GM18861 (cell line): Measurements from ENCODE around the gene TRDMT1.

Experiments
- ATAC-seq: cut with Tn5 transposase; IDR thresholded peaks from one replicate; pipeline ENCODE4 v1.9.1; 2021; ENCODE audit not compliant: unreplicated experiment

The TRDMT1 gene

DNA sequence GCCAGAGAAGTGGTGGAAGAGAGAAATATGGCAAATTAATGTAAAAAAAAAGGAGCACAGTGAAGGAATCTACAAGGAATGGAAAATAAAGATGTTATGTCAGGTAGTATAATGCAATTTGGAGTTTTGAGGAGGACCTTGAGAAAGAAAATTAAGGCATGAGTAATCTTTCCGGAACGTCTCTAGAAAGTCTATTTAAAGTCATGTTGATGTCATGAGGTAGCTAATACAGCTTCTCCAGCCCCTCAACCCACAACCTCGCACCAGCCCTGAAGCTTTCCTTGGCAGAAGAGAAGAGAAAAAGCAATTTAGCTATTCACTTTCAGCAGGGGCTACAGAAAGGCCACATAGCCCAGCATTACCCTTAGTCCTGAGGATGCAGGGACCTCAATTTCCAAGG is 22.5 kb downstream of the TRDMT1 start:
- no peak for ATAC-seq

DNA sequence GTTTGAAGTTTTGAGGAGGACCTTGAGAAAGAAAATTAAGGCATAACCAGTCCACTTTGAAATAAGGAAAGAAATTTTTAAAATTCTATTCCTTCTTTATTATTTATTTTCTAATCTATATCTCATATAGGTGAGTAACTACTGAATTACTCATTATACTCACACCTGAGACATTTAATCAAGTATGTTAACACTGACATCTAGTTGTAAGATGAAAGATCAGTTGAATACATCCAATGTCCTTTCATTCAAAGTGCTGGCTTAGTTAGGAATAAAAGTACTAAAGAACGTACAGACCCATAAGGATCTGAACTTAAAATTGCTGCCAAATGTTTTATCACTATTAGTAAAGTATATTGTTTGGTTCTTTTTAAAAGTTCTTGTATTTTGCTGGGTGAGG is 23.5 kb downstream of the TRDMT1 start:
- no peak for ATAC-seq

DNA sequence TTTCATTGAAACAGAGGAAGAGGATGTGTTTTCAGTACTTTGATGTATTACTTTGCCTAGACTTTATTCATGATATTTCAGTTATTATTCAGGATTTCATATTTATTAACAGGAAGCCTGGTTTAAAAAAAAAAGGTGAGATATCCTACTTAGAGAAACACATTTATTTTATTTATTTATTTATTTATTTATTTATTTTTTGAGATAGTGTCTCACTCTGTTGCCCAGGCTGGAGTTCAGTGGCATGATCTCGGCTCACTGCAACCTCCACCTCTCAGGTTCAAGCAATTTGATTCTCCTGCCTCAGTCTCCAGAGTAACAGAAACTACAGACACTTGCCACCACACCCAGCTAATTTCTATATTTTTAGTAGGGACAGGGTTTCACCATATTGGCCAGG is 24.5 kb downstream of the TRDMT1 start:
- no peak for ATAC-seq

DNA sequence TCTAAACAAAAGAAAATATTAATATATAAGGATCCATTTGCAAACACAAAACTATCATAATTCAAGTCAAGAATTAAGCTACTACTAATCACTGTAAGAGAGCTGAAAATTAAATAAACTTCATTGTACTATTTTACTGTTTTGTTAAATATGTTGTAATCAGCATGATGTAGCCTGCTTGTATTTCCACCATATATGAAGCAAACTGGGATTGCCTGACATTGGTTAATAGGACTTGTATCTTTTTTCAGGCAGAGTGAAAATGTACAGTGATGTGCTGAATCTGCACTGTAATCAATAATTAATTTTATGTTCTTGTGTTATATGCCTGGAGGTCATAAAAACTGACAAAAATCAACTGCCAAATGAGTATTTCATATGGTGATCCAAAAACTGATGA is 25.4 kb downstream of the TRDMT1 start:
- ATAC-seq, result no peak

DNA sequence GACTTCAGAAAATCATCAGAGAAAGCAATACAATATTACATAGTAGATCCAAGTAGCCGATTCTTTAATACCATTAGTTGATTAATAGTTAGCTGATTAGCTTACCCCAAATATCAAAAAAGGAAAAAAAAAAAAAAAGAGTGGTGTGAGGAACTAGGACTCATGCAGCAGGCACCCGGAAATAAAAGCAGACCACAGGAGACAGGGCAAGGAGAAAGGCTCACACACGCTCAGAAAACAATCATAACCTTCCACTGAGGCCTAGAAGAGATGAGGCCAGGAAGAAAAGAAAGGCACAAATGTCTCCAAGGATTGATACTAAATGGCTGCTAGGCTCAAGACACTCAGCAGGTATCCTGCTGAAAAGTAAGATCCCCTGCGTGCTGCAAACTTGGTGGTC is 25.9 kb downstream of the TRDMT1 start:
- no peak for ATAC-seq

DNA sequence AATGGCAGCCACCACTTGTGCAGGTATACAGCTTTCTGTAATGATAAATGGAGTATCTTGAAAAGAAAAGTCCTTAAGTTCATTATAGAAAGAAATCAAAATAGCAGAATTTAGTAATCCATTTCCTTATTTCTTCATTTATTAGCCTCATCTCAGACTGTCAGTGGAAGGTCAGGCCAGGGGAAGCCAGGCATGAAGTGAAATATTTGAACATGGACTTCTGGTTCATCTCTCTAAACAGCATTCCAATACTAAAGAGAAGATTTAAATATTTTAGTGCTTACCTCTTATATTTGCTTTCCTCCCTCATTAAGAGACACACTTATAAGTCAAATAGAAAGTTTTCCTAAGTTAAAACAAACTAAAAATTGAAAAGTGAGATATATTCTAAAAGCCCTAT is 26.8 kb downstream of the TRDMT1 start:
- no peak for ATAC-seq

DNA sequence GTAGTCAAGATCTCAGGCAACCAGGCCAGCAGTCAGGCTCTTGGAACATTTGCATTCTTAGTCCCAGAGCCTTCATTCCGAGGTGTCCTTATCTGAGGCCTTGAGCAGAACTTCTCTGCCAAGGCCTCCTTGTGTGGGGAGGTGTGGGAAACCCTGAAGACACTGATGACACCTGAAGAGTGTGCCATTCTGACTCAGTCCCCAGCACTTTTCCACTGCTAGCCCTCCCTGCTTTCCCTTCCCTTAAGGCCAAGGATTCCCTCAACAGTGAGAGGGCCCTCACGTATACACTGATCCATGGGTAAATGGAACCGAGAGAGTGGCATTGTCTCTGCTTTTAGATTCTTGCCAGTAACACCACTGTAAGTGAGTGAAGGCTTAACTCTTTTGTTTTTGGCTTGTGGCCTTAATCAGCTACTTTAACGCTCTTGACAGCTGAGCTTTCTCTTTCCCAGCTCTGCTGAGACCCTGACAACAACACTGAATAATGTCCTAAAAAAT is 30.3 kb downstream of the TRDMT1 start:
- no peak for ATAC-seq

DNA sequence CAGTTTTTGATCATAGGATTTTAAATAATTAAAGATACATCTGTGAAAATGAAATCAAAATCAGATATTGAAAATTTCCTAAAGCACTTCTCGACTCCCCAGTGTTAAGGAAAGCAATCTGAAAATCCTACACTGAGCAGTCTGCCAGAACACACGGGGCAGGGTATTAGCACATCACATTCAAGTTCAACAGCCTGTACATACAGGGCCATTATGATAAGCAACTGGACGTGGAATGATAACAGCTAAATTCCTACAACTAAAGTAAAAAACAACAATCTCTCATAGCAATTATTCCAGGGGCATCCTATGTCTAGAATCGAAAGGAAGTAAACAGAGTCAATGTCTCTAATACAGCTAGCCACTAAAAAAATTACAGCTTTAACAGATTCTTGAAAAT is 31.7 kb downstream of the TRDMT1 start:
- ATAC-seq, result no peak

DNA sequence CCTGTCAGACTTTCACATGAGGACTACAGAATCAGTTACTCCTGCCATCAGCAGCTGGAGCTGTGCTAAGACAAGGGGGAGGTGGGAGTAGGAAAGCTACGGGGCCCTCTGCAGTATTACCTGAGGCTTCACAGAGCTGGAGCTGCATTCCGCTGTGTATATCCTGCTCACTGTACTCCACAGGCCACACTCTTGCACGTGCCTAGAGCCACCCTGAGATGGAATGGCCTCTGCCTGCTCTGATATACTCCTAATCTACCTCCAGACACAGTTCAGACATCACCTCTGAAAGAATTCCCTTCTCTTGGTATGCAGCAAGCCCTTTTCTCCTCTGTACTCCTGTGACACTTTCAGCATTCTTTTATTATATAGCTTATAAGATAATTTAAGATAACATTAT is 34.8 kb downstream of the TRDMT1 start:
- ATAC-seq, result no peak

DNA sequence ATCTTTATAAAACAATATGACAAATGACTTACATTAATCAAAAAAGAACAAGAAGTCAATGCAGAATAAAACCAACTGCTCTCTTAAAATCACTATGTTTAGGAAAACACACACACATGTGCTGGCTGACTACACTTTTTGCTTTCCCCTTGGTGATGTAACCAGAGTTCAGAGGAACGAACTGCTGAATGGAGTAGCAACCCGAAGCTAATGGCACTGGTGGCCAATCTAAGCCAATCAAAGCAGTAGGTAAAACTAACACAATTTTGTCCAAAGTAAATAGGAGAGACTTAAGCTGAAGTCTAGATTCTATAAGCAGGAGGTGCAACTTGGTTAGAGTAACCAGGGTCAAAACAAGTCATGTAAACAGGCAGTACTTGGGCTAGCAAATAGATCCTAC is 38.6 kb downstream of the TRDMT1 start:
- no peak for ATAC-seq

DNA sequence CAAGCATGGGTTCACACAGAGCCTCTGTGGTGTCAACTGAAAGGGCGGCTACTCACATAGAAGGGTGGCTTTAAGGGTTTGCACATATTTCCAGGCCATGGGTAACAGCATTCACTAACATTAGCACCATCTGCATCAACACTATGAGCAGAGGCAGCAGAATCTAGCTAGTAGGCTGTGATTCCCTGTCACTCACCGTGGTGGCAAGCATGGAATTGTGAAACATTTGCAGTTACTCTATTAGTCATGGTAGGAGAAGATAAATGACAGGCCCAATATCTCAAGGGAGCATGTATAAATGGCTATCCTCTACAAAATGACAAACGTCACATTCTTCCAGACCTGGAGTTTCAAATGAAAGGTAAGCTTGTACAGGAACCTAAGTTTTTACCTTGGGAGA is 39.7 kb downstream of the TRDMT1 start:
- ATAC-seq, result no peak

DNA sequence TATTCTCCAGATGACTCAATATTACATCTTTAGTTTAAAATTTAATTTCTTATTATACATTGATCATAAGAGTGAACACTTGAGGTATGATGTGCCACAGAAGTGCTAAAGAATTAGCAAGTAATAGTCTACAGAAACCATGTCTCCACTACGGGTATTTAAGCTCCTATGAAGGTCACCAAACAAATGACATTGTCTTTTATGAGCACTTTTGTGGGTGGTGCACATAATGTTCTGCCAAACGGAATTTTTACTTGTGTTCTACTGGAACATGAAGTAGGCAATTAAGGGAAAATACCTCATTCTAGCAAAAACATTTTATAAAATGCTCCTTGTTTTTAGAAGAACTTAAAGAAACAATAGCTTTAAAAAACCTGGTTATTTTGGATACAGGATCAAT is 44.4 kb downstream of the TRDMT1 start:
- ATAC-seq, result no peak

DNA sequence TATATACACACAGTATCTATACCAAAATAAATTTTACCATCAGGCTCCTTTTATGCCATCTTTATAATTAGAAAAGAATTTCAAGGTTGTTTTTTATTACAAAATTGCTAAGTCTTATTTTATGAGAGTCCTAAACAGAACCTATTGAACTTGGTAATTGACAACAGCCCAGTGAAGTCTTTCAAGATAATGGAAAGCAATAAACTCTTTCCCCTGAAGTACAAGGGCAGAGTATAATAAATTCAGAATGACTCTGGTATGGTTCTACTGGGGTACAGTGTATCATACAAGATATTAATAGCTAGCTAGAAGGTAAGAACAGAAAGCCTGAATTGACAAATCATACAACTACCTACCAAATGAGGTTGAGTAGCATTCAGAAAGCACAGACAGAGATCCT is 45.6 kb downstream of the TRDMT1 start:
- no peak for ATAC-seq

DNA sequence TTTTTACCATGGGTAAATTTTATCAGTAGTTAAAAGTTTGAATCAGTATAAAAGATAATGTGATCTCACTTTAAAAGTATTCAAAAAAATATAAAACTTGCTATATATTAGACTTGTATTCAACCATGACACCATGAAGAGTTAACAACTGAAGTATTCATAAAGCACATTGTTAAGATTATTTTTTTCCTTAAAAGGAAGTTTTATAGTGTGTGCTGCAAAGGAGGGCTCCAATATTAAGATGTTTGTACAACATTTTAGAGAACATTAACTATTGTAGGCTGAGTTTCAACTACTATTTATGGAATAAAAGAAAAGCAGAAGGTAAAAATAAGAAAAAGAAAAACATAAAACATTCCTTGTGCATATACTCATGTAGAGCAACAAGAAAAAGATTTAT is 47.4 kb downstream of the TRDMT1 start:
- ATAC-seq, result no peak

DNA sequence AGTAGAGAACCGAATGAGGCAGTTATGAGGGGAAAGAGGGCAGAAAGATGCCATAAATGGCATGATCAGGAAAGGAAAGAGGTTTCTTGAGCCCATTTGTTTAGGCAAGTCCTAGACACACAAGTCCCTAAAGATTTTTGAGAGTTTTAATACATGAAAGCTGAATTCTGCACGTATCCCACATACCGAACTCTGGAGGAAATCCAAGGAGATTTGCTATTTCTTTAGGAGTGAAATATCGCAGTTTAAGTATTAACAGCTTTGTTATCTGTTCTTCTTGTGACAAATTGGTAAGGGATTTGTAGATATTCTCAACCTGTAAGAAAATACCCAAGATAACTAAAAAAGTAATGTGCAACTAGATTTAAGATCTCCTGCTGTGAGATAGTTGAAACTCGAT is 48.2 kb downstream of the TRDMT1 start:
- ATAC-seq, result no peak

DNA sequence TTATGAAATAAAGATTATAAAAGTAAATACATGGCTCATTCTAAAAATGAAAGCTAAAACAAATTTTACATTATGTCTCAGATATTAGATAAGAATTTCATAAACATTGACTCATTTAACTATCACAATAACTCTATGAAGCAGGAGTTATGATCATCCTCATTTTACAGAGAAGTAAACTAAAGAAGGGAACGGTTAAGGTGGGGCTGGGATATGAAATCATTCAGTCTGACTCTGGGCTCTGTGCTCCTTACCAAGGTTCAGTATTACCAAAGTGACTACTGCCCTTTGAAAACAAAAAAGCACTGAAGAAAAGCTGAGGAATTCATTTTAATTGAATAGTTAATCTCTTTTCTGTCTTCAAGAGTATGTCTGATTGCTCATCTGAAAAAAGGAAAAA is 49.8 kb downstream of the TRDMT1 start:
- ATAC-seq, result no peak

DNA sequence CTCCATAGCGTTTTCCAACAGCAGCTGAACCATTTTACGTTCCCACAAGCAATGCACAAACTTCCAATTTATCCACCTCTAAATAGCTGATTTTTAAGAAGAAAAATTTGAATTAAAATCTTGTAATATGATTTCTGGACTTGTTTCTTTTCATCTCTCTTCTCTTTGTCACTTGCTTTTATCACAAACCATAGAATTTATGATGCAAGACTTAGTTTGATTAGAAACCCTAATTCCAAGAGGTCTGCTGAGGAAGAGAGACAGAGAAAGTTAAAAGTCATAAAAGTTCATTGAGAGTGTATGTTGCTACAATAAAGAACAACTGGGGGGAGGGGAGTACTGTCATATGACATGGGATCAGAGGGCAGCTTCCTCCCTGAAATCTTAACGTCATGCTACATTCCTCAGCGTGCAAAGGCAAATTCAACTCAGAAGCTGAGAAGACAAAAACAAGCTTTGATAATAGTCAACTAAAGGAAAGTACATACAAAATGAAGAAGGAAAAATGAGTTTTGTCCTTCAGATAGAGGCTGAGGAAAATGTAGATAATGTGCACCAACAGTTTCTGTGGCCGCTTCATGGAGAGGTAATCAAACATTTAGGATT is 53.5 kb downstream of the TRDMT1 start:
- ATAC-seq, result no peak

DNA sequence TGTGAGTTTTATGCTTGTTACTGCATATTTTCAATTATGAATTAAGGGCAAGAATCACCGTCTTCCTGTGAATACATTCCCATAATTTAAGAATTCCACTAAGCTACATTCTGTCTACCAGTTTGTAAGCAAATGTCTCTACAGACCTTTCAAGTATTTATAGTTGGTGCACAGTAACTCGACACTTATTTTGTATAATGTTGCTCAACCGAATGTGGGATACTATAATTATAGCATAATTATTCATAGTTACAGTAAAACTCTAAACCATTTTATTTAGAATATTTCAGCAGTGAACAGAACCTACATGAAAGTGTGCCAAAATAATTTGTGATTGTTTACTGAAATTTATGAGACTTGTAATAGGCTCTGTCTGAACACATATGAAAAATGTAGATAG is 54.6 kb downstream of the TRDMT1 start:
- ATAC-seq, result no peak

DNA sequence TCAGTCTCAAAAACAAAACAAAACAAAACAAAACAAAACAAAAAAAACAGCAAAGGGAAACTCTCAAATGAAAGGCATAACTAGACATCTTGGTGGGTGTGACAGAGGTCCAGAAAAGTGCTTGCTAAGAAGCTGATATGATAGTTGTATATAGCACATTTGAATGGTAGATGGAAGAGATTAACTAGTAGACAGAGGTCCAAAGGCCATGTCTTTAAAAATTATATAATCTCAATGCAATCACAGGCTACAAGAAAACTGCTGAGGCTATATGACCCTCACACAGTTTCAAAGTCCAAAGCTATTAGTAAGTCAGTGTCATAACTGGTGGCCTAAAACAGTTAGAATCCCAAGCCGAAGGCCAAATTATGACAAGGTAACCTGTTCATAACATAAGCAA is 56.2 kb downstream of the TRDMT1 start:
- ATAC-seq, result no peak

DNA sequence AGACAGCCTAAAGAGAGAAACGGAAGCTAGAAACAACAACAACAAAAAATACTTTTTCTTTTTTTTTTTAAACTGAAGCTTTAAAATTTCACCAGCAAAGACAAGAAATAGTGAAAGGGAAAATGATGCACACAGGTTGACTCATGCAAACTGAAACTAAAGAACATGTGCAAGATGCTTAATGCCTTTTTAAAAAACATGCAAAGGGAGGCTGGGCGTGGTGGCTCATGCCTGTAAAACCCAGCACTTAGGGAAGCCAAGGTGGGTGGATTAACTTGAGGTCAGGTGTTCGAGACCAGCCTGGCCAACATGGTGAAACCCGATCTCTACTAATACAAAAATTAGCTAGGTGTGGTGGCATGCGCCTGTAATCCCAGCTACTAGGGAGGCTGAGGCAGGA is 56.7 kb downstream of the TRDMT1 start:
- no peak for ATAC-seq

DNA sequence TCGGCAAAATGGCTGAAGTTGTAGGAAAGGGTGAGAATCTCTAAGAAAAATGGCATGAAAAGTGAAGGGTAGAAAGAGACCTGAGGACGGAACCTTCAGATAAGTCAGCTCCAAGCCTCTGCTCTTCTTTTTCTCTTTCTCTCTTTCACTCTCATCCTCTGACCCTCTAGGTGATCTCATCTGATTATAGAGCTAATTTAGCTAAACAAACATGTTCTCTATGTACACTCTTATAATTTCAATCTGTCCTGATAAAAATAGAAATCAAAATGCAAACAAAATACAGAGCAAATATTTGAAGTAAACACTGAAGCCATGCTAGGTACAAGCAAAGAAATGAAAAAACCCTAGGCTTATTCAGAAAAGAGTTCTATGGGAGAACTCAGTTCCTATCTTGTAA is 57.4 kb downstream of the TRDMT1 start:
- ATAC-seq, result no peak

DNA sequence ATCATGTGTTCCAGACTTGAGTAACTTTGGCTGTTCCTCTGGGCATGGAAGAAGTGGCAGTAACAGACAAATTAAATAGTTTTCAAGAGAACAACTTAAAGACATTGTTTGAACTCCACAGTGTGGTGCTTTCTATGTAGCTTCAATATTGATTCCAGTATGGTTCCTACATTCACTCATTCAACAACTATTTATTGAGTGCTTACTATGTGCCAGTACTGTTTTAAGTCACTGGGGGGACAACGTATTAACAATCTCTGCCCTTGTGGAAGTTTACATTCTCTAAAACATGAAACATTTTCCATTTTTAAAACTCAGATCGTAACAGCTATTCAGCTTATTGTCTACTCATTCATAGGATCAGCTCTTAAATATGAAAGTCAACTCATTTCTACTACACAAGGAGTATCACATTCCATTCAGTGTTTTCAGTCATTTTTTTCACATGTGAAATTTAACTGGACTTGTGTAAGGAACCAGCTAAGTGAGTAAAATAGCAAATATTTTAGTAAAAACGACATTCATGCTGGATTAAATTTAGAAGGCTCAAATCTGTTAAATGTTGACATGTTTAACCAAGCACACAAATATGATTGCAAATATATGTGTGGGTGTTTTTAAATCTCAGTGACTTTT is 58.3 kb downstream of the TRDMT1 start:
- ATAC-seq, result no peak
